Right lobe of liver (tissue), 6 donors: Measurements from ENCODE around the gene PDE9A. TPM values are rescaled to one million over a fixed set of nuclear protein-coding genes. Genes with fewer than 3 reads are reported as not detected.

Experiments
- ATAC-seq, 4 donors: fragments of 200-7000 bp; cut with Tn5 transposase; one replicate each; pipeline ENCODE4 v1.9.1; 2020; ENCODE audit warnings: mild to moderate bottlenecking in 4 of 4, moderate library complexity in 4 of 4
- DNase-seq, 3 donors: peaks; one replicate each; pipeline ENCODE4 v3.0.0-alpha.2; 2020
- H3K27ac ChIP-seq, 3 donors: fragments of 200-600 bp; one replicate each; pipeline ENCODE4 v1.8.0; 2022
- H3K27me3 ChIP-seq, 2 donors: fragments of 200-600 bp; one replicate each; pipeline ENCODE4 v1.8.0; 2022
- H3K36me3 ChIP-seq, 4 donors: fragments of 200-600 bp; sonication (generic) in 1 of 4; one replicate each; pipeline versions ENCODE4 v1.5.1 to v1.8.0; 2017 to 2022; ENCODE audit warnings: control low read depth in 1 of 4
- H3K4me1 ChIP-seq, 4 donors: fragments of 200-600 bp; sonication (generic) in 1 of 4; one replicate each; pipeline versions ENCODE4 v1.5.1 to v1.8.0; 2017 to 2022; ENCODE audit warnings: control low read depth in 1 of 4
- H3K4me3 ChIP-seq, 3 donors: fragments of 200-600 bp; one replicate each; pipeline ENCODE4 v1.8.0; 2022
- H3K9me3 ChIP-seq, 4 donors: fragments of 200-600 bp; sonication (generic) in 1 of 4; one replicate each; pipeline versions ENCODE4 v1.5.1 to v1.8.0; 2017 to 2022; ENCODE audit warnings: control low read depth in 1 of 4
- CTCF ChIP-seq, 4 donors: fragments of 200-600 bp in 3 of 4; fragments of 450-650 bp in 1 of 4; IDR thresholded peaks; one replicate each; pipeline versions ENCODE4 v1.5.1 to v1.8.0; 2016 to 2022; ENCODE audit warnings: antibody characterized with exemption in 4 of 4, mild to moderate bottlenecking in 2 of 4
- POLR2A ChIP-seq: fragments of 450-650 bp; IDR thresholded peaks from one replicate; pipeline ENCODE4 v1.6.1; 2017; ENCODE audit warnings: antibody characterized with exemption, mild to moderate bottlenecking
- WGBS: methylation state at CpG from one replicate; pipeline ENCODE4 v1.1.6; 2018; ENCODE audit warnings: low coverage, low lambda C conversion rate; ENCODE audit not compliant: insufficient coverage; ENCODE audit errors: missing lambda C conversion rate; 5-methylcytosine and 5-hydroxymethylcytosine counted together
- intact Hi-C, 2 donors: fragments of 100-400 bp; cut with DNase I; formaldehyde crosslinking; loops; one replicate each; pipeline versions ENCODE4 v1.11.2 to v1.14.1; 2022
- total RNA-seq, 6 experiments: library from RNA; depleted of rRNA in 2 of 6; stranded (reverse); fragments of >200 nt in 2 of 6; fragmentation: NEBNext Ultra II Directional in 3 of 6; extraction: Animal tissue kit (Norgen Biotek cat#: 25700) in 3 of 6; gene quantifications; one replicate each; pipeline versions ENCODE4 v1.1.0 to v1.2.4, GENCODE V29; 2016 to 2023
- donor health status: DM: no; HTN: yes; CAD: no.
- donor health status: DM: no; HTN: no; CAD: no.
- donor health status: DM: no; HTN: no; CAD: no.
- donor health status: DM: no; HTN: yes; CAD: no.
- donor health status: DM: no; HTN: yes; CAD: no.

Gene PDE9A
- total RNA-seq, 6 experiments from 2014 or later, result 1.1 to 5.9 (median 3.3) TPM

- Histone ChIP-seq H3K27me3 (no peaks in the 10 kb centered on the region), H3K9me3 (no peaks in the 10 kb centered on the region), H3K27ac (no peak overlapping the region), H3K4me1 (no peaks in the 10 kb centered on the region), H3K4me3 (no peak overlapping the region), H3K36me3 (no peaks in the 10 kb centered on the region)
- no peak for ATAC-seq
- intact Hi-C loops, result no loop called here
- DNase-seq, result no peak
- TF ChIP-seq POLR2A, result no peak
- TF ChIP-seq CTCF (IDR thresholded peaks at IDR 0.05), result no peak
- no CpG with 5 or more reads among the region's 13 CpGs for WGBS
Observed at GRCh38 chr21:42775891-42776290, 122.5 kb downstream of the PDE9A start.

GRCh38 chr21:42777064-42777756 lies 123.8 kb downstream of the PDE9A start:
- Histone ChIP-seq H3K27me3 (no peaks in the 10 kb centered on the region), H3K4me1 (no peaks in the 10 kb centered on the region), H3K36me3 (no peaks in the 10 kb centered on the region), H3K27ac (no peak overlapping the region), H3K9me3 (no peaks in the 10 kb centered on the region), H3K4me3 (no peak overlapping the region)
- WGBS, result 72% methylated on average over 5 of the region's 18 CpGs
- TF ChIP-seq CTCF (IDR thresholded peaks at IDR 0.05) (no peak), POLR2A (no peak)
- DNase-seq (peak in 1 of 3 donors; percentile 43), ATAC-seq (peak in 1 of 4 donors; percentile 19)
- intact Hi-C loops, result no loop called here

GRCh38 chr21:42777757-42778344 lies 124.4 kb downstream of the PDE9A start:
- no peak for ATAC-seq
- no peaks in the 10 kb centered on the region for H3K36me3 ChIP-seq
- no peak overlapping the region for H3K4me3 ChIP-seq
- no peak for DNase-seq
- no peak overlapping the region for H3K27ac ChIP-seq
- H3K9me3 ChIP-seq, result no peaks in the 10 kb centered on the region
- H3K4me1 ChIP-seq, result no peaks in the 10 kb centered on the region
- H3K27me3 ChIP-seq, result no peaks in the 10 kb centered on the region
- intact Hi-C loops, result no loop called here
- 53% methylated on average over 19 of the region's 21 CpGs for WGBS
- TF ChIP-seq CTCF (IDR thresholded peaks at IDR 0.05), result no peak
- no peak for TF ChIP-seq POLR2A

- peak in 1 of 3 donors; percentile 29 for DNase-seq
- Histone ChIP-seq H3K4me3 (no peak overlapping the region), H3K36me3 (no peaks in the 10 kb centered on the region), H3K9me3 (no peaks in the 10 kb centered on the region), H3K27ac (no peak overlapping the region), H3K4me1 (no peaks in the 10 kb centered on the region), H3K27me3 (no peaks in the 10 kb centered on the region)
- intact Hi-C loops, result no loop called here
- WGBS, result no CpG with 5 or more reads among the region's 10 CpGs
- ATAC-seq, result no peak
- TF ChIP-seq POLR2A, result no peak
- no peak for TF ChIP-seq CTCF (IDR thresholded peaks at IDR 0.05)
Observed at GRCh38 chr21:42779431-42779861, 126.0 kb downstream of the PDE9A start.
